Right renal pelvis (tissue), 4 donors: ENCODE measurements around the gene ZCCHC9. TPM values are rescaled to one million over a fixed set of nuclear protein-coding genes. Genes with fewer than 3 reads are reported as not detected.
"Not testable (repeated sequence)": the region's sequence is repeated elsewhere in the genome, so short reads cannot be mapped to it uniquely, and the experiment has no call there.

Source experiments
- DNase-seq, 4 donors: peaks; one replicate each; pipeline ENCODE4 v3.0.0-alpha.2; 2013; ENCODE audit warnings: low read depth in 4 of 4, low spot score in 3 of 4, missing footprints in 1 of 4
- polyA plus RNA-seq, 4 donors: library from polyadenylated mRNA; unstranded; fragments of 120-200 nt; gene quantifications; one replicate each; pipeline ENCODE4 v1.2.1, GENCODE V29; 2013; ENCODE audit not compliant: insufficient read length in 4 of 4

The ZCCHC9 gene
- polyA plus RNA-seq, 4 donors = 37.1 to 47.1 (median 42.8) TPM

- DNase-seq = no peak
Observed at GRCh38 chr5:81303563-81303962, 2.2 kb downstream of the ZCCHC9 start.

- no peak for DNase-seq
Observed at GRCh38 chr5:81305785-81306184, 4.4 kb downstream of the ZCCHC9 start.

- DNase-seq = no peak
Observed at GRCh38 chr5:81308836-81309235, 7.4 kb downstream of the ZCCHC9 start.

GRCh38 chr5:81310402-81311063 lies 9.1 kb downstream of the ZCCHC9 start:
- no peak for DNase-seq

GRCh38 chr5:81313278-81313677 lies 11.9 kb downstream of the ZCCHC9 start:
- no peak for DNase-seq

GRCh38 chr5:81313686-81314085 lies 12.3 kb downstream of the ZCCHC9 start:
- no peak for DNase-seq

- no peak for DNase-seq
Observed at GRCh38 chr5:81314581-81314980, 13.2 kb downstream of the ZCCHC9 start.

GRCh38 chr5:81315336-81315735 lies 13.9 kb downstream of the ZCCHC9 start:
- DNase-seq = no peak

- DNase-seq = no peak
Observed at GRCh38 chr5:81315830-81316229, 14.4 kb downstream of the ZCCHC9 start.

- DNase-seq = no peak
Observed at GRCh38 chr5:81316571-81316970, 15.2 kb downstream of the ZCCHC9 start.

GRCh38 chr5:81317536-81317935 lies 16.1 kb downstream of the ZCCHC9 start:
- no peak for DNase-seq

- no peak for DNase-seq
Observed at GRCh38 chr5:81326554-81326953, 25.2 kb downstream of the ZCCHC9 start.

- no peak for DNase-seq
Observed at GRCh38 chr5:81334304-81335061, 33.1 kb downstream of the ZCCHC9 start.

GRCh38 chr5:81335946-81336345 lies 34.6 kb downstream of the ZCCHC9 start:
- DNase-seq = no peak

GRCh38 chr5:81336556-81336955 lies 35.2 kb downstream of the ZCCHC9 start:
- DNase-seq = peak in 2 of 4 donors; percentile 5 to 18

GRCh38 chr5:81337803-81338202 lies 36.4 kb downstream of the ZCCHC9 start:
- no peak for DNase-seq

- not testable (repeated sequence) for DNase-seq
Observed at GRCh38 chr5:81338213-81338612, 36.8 kb downstream of the ZCCHC9 start.

GRCh38 chr5:81344736-81345135 lies 43.3 kb downstream of the ZCCHC9 start:
- no peak for DNase-seq

GRCh38 chr5:81345411-81346003 lies 44.1 kb downstream of the ZCCHC9 start:
- DNase-seq = no peak

GRCh38 chr5:81349161-81349560 lies 47.8 kb downstream of the ZCCHC9 start:
- DNase-seq = no peak

GRCh38 chr5:81350507-81350906 lies 49.1 kb downstream of the ZCCHC9 start:
- no peak for DNase-seq

GRCh38 chr5:81353189-81353588 lies 51.8 kb downstream of the ZCCHC9 start:
- no peak for DNase-seq
